Fibroblast of lung (primary cell): Measurements from ENCODE around the gene C16orf89.

Experiments used
- EZH2 ChIP-seq: IDR thresholded peaks from 2 replicates; pipeline ENCODE4 v1.5.1; 2012; ENCODE audit warnings: low read length, control low read depth, mild to moderate bottlenecking; ENCODE audit errors: missing control alignments
- TF ChIP-seq, protein P1 (sequence below), 2 donors: IDR thresholded peaks in 1 of 2; conservative IDR thresholded peaks in 1 of 2; 1 replicate in 1 of 2; 2 replicates in 1 of 2; pipeline ENCODE4 v1.5.1; 2011 to 2012; ENCODE audit warnings: low read length in 2 of 2, control low read depth in 1 of 2, inconsistent platforms in 1 of 2, low read depth in 1 of 2, mild to moderate bottlenecking in 1 of 2

DNA sequence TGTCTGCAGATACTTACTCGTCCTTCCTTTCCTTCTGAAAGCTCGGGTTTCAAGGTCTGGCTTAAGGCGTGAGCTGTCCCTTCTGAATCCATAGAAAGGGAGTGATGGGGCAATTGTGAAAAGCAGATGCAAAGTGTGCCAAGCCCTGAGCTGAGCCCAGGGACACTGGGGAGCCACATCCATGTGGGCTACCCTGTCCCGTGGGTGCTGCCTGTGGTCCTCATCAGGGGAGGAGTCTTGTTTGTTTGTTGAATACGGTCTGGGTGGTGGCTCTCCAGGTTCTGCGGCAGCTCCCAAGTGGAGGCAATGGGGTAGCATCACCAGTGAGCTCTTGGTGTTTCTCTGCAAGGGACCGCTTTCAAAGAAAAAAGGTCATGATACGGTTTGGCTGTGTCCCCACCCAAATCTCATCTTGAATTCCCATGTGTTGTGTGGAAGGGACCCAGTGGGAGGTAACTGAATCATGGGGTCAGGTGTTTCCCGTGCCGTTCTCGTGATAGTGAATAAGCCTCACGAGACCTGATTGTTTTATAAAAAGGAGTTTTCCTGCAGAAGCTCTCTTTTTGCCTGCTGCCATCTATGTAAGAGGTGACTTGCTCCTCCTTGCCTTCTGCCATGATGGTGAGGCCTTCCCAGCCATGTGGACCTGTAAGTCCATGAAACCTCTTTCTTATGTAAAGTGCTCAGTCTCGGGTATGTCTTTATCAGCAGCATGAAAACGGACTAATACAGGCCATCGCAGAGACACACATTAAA lies 4.9 kb upstream of the C16orf89 start:
- TF ChIP-seq, protein P1, sequence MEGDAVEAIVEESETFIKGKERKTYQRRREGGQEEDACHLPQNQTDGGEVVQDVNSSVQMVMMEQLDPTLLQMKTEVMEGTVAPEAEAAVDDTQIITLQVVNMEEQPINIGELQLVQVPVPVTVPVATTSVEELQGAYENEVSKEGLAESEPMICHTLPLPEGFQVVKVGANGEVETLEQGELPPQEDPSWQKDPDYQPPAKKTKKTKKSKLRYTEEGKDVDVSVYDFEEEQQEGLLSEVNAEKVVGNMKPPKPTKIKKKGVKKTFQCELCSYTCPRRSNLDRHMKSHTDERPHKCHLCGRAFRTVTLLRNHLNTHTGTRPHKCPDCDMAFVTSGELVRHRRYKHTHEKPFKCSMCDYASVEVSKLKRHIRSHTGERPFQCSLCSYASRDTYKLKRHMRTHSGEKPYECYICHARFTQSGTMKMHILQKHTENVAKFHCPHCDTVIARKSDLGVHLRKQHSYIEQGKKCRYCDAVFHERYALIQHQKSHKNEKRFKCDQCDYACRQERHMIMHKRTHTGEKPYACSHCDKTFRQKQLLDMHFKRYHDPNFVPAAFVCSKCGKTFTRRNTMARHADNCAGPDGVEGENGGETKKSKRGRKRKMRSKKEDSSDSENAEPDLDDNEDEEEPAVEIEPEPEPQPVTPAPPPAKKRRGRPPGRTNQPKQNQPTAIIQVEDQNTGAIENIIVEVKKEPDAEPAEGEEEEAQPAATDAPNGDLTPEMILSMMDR (conservative IDR thresholded peaks at IDR 0.05 in 1 of 2, IDR thresholded peaks at IDR 0.05 in 1 of 2; ENCODE audit: low read depth in 1 of 2, low read length in 2 of 2) = no peak
- TF ChIP-seq EZH2 = no peak
